Measurements from ENCODE around the gene GPR35.

DNA sequence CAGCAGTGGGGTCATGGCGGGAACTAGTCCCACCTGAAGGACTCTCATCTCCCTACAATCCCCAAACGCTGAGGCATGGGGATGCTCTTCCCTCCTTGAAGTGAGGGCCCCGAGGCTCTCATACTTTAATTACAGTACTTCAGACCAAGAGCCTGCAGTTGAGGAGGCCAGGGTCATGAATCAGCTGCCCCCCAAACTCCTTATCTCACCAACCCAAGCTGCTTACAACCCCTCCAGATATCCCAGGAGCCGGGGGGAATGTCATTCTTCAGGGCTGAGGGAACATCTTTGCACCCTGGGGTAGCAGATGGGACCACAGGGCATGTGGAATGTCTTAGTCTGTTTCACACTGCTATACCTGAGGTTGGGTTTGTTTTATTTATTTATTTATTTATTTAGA lies 41.5 kb upstream of the GPR35 start:
- TF ChIP-seq, protein P1, sequence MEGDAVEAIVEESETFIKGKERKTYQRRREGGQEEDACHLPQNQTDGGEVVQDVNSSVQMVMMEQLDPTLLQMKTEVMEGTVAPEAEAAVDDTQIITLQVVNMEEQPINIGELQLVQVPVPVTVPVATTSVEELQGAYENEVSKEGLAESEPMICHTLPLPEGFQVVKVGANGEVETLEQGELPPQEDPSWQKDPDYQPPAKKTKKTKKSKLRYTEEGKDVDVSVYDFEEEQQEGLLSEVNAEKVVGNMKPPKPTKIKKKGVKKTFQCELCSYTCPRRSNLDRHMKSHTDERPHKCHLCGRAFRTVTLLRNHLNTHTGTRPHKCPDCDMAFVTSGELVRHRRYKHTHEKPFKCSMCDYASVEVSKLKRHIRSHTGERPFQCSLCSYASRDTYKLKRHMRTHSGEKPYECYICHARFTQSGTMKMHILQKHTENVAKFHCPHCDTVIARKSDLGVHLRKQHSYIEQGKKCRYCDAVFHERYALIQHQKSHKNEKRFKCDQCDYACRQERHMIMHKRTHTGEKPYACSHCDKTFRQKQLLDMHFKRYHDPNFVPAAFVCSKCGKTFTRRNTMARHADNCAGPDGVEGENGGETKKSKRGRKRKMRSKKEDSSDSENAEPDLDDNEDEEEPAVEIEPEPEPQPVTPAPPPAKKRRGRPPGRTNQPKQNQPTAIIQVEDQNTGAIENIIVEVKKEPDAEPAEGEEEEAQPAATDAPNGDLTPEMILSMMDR (IDR thresholded peaks at IDR 0.05): no peak
- no peak for TF ChIP-seq EZH2 (IDR thresholded peaks at IDR 0.05)
- no peak for TF ChIP-seq EZH2phosphoT487 (IDR thresholded peaks at IDR 0.05)
